Osteoblast (primary cell): ENCODE results near the gene PPP1R14B. TPM values are rescaled to one million over a fixed set of nuclear protein-coding genes. Genes with fewer than 3 reads are reported as not detected.

Source experiments
- DNase-seq: peaks from one replicate; pipeline ENCODE4 v3.0.0; 2011; ENCODE audit warnings: low spot score, mixed read lengths; ENCODE audit not compliant: insufficient read length; ENCODE audit errors: missing footprints
- H2AFZ ChIP-seq: 2 replicates; pipeline ENCODE4 v1.6.0; 2011; ENCODE audit warnings: mild to moderate bottlenecking, low read length
- H3K27ac ChIP-seq: 2 replicates; pipeline ENCODE4 v1.5.1; 2011; ENCODE audit warnings: mild to moderate bottlenecking, low read depth, low read length, moderate library complexity
- H3K27me3 ChIP-seq: 2 replicates; pipeline ENCODE4 v1.6.0; 2012; ENCODE audit warnings: mild to moderate bottlenecking, control low read depth, inconsistent platforms, low read length, moderate library complexity; ENCODE audit not compliant: insufficient read depth
- H3K36me3 ChIP-seq: 2 replicates; pipeline ENCODE4 v1.5.1; 2011; ENCODE audit warnings: mild to moderate bottlenecking, low read length, control low read depth, moderate library complexity; ENCODE audit not compliant: insufficient read depth
- H3K4me1 ChIP-seq: 2 replicates; pipeline ENCODE4 v1.5.1; 2011; ENCODE audit warnings: mild to moderate bottlenecking, low read length, control low read depth, moderate library complexity; ENCODE audit not compliant: insufficient read depth
- H3K4me2 ChIP-seq: 2 replicates; pipeline ENCODE4 v1.6.0; 2011; ENCODE audit warnings: mild to moderate bottlenecking, low read length; ENCODE audit not compliant: insufficient read depth
- H3K4me3 ChIP-seq: fragments of 200-600 bp; sonication (generic); 3 replicates; pipeline ENCODE4 v1.5.1; 2012; ENCODE audit warnings: mild to moderate bottlenecking, low read length, inconsistent platforms; ENCODE audit not compliant: insufficient read depth
- H3K79me2 ChIP-seq: 2 replicates; pipeline ENCODE4 v1.6.0; 2012; ENCODE audit warnings: mild to moderate bottlenecking, low read length, control low read depth, inconsistent platforms; ENCODE audit not compliant: insufficient read depth
- H3K9me3 ChIP-seq: 2 replicates; pipeline ENCODE4 v1.5.1; 2011; ENCODE audit warnings: low read depth, low read length, control low read depth
- H4K20me1 ChIP-seq: 2 replicates; pipeline ENCODE4 v1.6.0; 2012; ENCODE audit warnings: mild to moderate bottlenecking, low read length, control low read depth; ENCODE audit not compliant: insufficient read depth
- total RNA-seq: library from RNA; depleted of rRNA; stranded (reverse); fragments of >200 nt; gene quantifications from 2 replicates; pipeline ENCODE4 v1.2.3, GENCODE V29; 2012
- TF ChIP-seq, protein P1 (sequence below): IDR thresholded peaks from 2 replicates; pipeline ENCODE4 v1.5.1; 2011; ENCODE audit warnings: mild to moderate bottlenecking, low read depth, low read length, moderate library complexity; ENCODE audit errors: extremely low read depth

Gene PPP1R14B
- total RNA-seq, 1 donor: 136 TPM

DNA sequence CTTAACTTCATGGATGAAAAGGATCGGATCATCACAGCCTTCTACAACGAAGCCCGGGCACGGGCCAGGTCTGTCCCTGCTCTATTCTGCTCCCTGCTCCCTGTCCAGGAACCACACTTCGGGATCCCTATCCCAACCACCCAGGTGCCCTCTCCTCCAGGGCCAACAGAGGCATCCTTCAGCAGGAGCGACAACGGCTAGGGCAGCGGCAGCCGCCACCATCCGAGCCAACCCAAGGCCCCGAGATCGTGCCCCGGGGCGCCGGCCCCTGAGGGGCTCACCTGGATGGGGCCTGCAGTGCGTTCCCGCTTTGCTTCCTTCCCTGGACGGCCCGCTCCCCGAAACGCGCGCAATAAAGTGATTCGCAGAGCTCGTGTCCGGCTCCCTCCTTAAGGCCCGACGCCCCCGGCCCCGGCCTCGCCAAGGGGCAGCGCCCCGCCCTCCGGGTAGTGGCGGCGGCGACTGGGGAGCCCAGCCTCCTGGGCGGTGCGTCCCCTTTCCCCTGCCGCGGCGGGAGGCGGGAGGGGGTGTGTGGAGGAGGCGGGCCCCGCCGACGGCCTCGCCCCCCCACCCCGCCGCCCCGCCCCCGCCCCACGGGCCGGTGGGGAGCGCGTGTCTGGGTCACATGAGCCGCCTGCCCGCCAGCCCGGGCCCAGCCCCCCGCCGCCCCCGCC lies 12.7 kb downstream of the PPP1R14B start, which contains the start of gene VEGFB:
TSS of gene VEGFB (plus strand) at position 672 of the 674 bp plus-strand sequence. CDS start 250 bp downstream, outside the sequence.
- no peaks in the 10 kb centered on the region for H3K27me3 ChIP-seq
- peaks cover 5% of the 10 kb centered on the region for H3K36me3 ChIP-seq
- H4K20me1 ChIP-seq: peaks cover 8% of the 10 kb centered on the region
- TF ChIP-seq, protein P1, sequence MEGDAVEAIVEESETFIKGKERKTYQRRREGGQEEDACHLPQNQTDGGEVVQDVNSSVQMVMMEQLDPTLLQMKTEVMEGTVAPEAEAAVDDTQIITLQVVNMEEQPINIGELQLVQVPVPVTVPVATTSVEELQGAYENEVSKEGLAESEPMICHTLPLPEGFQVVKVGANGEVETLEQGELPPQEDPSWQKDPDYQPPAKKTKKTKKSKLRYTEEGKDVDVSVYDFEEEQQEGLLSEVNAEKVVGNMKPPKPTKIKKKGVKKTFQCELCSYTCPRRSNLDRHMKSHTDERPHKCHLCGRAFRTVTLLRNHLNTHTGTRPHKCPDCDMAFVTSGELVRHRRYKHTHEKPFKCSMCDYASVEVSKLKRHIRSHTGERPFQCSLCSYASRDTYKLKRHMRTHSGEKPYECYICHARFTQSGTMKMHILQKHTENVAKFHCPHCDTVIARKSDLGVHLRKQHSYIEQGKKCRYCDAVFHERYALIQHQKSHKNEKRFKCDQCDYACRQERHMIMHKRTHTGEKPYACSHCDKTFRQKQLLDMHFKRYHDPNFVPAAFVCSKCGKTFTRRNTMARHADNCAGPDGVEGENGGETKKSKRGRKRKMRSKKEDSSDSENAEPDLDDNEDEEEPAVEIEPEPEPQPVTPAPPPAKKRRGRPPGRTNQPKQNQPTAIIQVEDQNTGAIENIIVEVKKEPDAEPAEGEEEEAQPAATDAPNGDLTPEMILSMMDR: no peak
- H2AFZ ChIP-seq: no peak within 1 kb of the TSS
- no peak within 1 kb of the TSS for H3K27ac ChIP-seq
- H3K4me3 ChIP-seq: peak within 1 kb of the TSS; percentile 77
- H3K9me3 ChIP-seq: no peaks in the 10 kb centered on the region
- peak; percentile 94 for DNase-seq
- H3K4me2 ChIP-seq: peak within 1 kb of the TSS; percentile 83
- peaks cover 10% of the 10 kb centered on the region for H3K79me2 ChIP-seq
- peaks cover 17% of the 10 kb centered on the region for H3K4me1 ChIP-seq

DNA sequence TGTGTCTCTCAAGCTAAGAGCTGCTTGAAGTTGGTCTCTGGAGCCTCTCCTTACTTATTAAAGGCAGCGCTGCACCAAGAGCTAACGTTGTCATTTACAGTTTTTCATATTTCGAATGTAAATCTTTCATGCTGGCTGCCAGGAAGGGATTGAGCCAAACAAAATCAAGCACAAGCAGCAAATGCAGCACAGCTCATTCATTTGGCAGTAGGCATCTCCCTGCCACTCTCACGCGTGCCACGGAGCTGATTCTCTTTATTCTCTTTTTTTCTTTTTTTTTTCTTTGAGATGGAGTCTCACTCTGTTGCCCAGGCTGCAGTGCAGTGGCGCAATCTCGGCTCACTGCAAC lies 13.8 kb downstream of the PPP1R14B start:
- TF ChIP-seq, protein P1: no peak
- no peak overlapping the region for H3K4me2 ChIP-seq
- peaks cover 5% of the 10 kb centered on the region for H3K36me3 ChIP-seq
- no peak for DNase-seq
- H3K27ac ChIP-seq: no peak overlapping the region
- H3K27me3 ChIP-seq: no peaks in the 10 kb centered on the region
- peaks cover 17% of the 10 kb centered on the region for H3K4me1 ChIP-seq
- H3K4me3 ChIP-seq: no peak overlapping the region
- H3K79me2 ChIP-seq: peaks cover 10% of the 10 kb centered on the region
- no peaks in the 10 kb centered on the region for H3K9me3 ChIP-seq
- peaks cover 8% of the 10 kb centered on the region for H4K20me1 ChIP-seq
- no peak overlapping the region for H2AFZ ChIP-seq

DNA sequence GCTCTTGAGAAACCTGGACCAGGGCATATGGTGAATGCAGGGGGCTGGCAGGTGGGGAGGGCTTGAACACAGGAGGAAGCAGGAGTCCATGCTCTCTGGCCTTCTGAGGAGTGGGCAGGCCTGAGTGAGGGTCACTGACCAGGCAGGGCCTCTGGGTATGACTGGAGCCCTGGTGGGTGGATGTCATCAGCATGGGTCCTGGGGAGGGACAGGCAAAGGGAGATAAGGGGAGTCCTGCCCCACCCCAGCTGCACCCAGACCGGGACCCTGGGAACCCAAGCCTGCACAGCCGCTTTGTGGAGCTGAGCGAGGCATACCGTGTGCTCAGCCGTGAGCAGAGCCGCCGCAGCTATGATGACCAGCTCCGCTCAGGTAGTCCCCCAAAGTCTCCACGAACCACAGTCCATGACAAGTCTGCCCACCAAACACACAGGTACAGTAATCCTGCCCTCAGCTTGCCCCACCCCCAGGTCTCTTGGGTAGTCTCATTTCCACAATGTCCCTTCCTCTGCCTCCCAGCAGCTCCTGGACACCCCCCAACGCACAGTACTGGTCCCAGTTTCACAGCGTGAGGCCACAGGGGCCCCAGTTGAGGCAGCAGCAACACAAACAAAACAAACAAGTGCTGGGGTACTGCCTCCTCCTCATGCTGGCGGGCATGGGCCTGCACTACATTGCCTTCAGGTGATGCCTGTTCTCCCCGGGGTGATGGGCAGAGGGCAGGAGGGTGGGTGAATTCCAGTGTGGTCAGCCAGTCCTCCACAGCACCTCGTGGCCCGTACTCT lies 14.4 kb downstream of the PPP1R14B start:
- H3K27ac ChIP-seq: no peak overlapping the region
- H2AFZ ChIP-seq: no peak overlapping the region
- peaks cover 21% of the 10 kb centered on the region for H3K4me1 ChIP-seq
- H3K79me2 ChIP-seq: peaks cover 13% of the 10 kb centered on the region
- TF ChIP-seq, protein P1: no peak
- no peak overlapping the region for H3K4me3 ChIP-seq
- no peak for DNase-seq
- H3K9me3 ChIP-seq: no peaks in the 10 kb centered on the region
- H3K4me2 ChIP-seq: no peak overlapping the region
- H3K36me3 ChIP-seq: no peaks in the 10 kb centered on the region
- peaks cover 8% of the 10 kb centered on the region for H4K20me1 ChIP-seq
- no peaks in the 10 kb centered on the region for H3K27me3 ChIP-seq

DNA sequence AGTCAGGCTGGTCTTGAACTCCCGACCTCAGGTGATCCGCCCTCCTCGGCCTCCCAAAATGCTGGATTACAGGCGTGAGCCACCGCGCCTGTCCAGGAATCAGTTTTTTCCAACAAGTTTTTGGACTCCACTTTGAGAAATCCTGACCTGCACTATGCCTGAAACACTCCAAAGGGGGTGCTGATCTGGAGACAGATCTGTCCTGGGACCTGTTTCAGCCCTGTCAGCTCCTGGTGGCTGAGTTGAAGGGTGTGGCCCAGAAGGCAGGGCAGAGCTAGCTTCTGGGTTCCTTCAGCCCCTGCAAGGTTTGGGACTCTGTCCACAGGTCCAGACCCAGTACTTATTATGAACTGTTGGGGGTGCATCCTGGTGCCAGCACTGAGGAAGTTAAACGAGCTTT lies 15.2 kb downstream of the PPP1R14B start:
- Histone ChIP-seq H3K4me1 (peaks cover 29% of the 10 kb centered on the region), H3K27ac (no peak overlapping the region), H3K9me3 (no peaks in the 10 kb centered on the region), H4K20me1 (peaks cover 8% of the 10 kb centered on the region), H3K36me3 (no peaks in the 10 kb centered on the region), H3K4me3 (no peak overlapping the region), H3K79me2 (peaks cover 21% of the 10 kb centered on the region), H3K27me3 (no peaks in the 10 kb centered on the region), H3K4me2 (no peak overlapping the region), H2AFZ (no peak overlapping the region)
- TF ChIP-seq, protein P1: no peak
- no peak for DNase-seq
